ENCODE results near the gene MMP11.

DNA sequence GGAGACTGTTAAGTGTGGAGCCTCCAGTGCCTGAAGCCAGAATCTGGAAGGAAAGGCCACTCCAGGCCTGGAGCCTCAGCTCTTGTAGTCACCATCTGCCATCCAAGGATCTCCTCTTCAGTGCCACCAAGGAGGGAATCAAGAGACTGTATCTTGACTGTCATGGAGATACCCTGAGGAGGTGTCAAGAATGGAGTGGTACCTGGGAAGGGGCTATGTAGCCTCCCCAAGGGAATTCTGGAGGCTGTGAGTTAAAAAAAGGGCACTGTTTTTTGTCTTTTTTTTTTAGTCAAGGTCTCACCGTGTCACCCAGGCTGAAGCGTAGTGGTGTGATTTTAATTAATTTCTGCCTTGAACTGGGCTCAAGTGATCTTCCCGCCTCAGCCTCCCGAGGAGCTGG lies 13.1 kb upstream of the MMP11 start:
- TF ChIP-seq, protein P1, sequence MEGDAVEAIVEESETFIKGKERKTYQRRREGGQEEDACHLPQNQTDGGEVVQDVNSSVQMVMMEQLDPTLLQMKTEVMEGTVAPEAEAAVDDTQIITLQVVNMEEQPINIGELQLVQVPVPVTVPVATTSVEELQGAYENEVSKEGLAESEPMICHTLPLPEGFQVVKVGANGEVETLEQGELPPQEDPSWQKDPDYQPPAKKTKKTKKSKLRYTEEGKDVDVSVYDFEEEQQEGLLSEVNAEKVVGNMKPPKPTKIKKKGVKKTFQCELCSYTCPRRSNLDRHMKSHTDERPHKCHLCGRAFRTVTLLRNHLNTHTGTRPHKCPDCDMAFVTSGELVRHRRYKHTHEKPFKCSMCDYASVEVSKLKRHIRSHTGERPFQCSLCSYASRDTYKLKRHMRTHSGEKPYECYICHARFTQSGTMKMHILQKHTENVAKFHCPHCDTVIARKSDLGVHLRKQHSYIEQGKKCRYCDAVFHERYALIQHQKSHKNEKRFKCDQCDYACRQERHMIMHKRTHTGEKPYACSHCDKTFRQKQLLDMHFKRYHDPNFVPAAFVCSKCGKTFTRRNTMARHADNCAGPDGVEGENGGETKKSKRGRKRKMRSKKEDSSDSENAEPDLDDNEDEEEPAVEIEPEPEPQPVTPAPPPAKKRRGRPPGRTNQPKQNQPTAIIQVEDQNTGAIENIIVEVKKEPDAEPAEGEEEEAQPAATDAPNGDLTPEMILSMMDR (IDR thresholded peaks at IDR 0.05), result no peak
- no peak for TF ChIP-seq EP300 (IDR thresholded peaks at IDR 0.05)

Measured in ovary (tissue), 3 donors.